HepG2 (cell line): ENCODE measurements around the gene GUCY2D. TPM values are rescaled to one million over a fixed set of nuclear protein-coding genes. Genes with fewer than 3 reads are reported as not detected.

Experiments
- ATAC-seq: fragments of 200-7000 bp; cut with Tn5 transposase; 3 replicates; pipeline ENCODE4 v1.9.1; 2020; ENCODE audit warnings: mild to moderate bottlenecking, moderate library complexity
- BruUV-seq: library from RNA; stranded (reverse); fragments of 400-500 nt; replicated peaks from 2 replicates; lab custom pipeline; 2021; lab: Mats Ljungman, UMichigan
- CTCF ChIA-PET: fragments of 300-600 bp; formaldehyde crosslinking; extraction: SDS; loops from one replicate; lab custom pipeline; 2021; ENCODE audit warnings: low total read pairs, inconsistent platforms, low intra/inter-chr PET ratio; lab: Yijun Ruan, JAX
- POLR2A ChIA-PET: fragments of 350-600 bp; sonication (Branson Sonifier 250); formaldehyde crosslinking; loops from one replicate; lab custom pipeline; 2020; ENCODE audit warnings: antibody characterized with exemption, inconsistent platforms; lab: Yijun Ruan, JAX
- DNase-seq: peaks from one replicate; pipeline ENCODE4 v3.0.0-alpha.2; 2015; ENCODE audit warnings: low spot score
- FAIRE-seq: peaks from 3 replicates; lab custom pipeline; 2011; peaks lifted over from hg19 to GRCh38; lab: Jason Lieb, UNC
- H2AFZ ChIP-seq: one replicate; pipeline ENCODE4 v1.6.1; 2011; ENCODE audit warnings: low read length, inconsistent platforms
- H3K27ac ChIP-seq: fragments of 300-600 bp; 3 replicates; pipeline ENCODE4 v1.8.0; 2011; ENCODE audit warnings: mixed run types, mild to moderate bottlenecking, mixed read lengths, low read length, inconsistent platforms; ENCODE audit not compliant: insufficient read depth; ENCODE audit errors: extremely low read length
- H3K27me3 ChIP-seq, 2 experiments: fragments of 200-600 bp in 1 of 2; 2 replicates in 1 of 2; 3 replicates in 1 of 2; pipeline versions ENCODE4 v1.6.0 to v1.8.0; 2011; ENCODE audit warnings: low read length in 2 of 2, mild to moderate bottlenecking in 2 of 2, moderate library complexity in 2 of 2, inconsistent platforms in 1 of 2; ENCODE audit not compliant: insufficient read depth in 2 of 2, control insufficient read depth in 1 of 2
- H3K36me3 ChIP-seq, 2 experiments: fragments of 200-600 bp in 1 of 2; replicated peaks in 1 of 2; 2 replicates in 1 of 2; 3 replicates in 1 of 2; pipeline versions ENCODE4 v1.5.1 to v1.8.0; 2011; ENCODE audit warnings: low read length in 2 of 2, inconsistent platforms in 1 of 2; ENCODE audit not compliant: insufficient read depth in 2 of 2, control insufficient read depth in 1 of 2
- H3K4me1 ChIP-seq: 2 replicates; pipeline ENCODE4 v1.5.1; 2012; ENCODE audit warnings: low read length, inconsistent platforms; ENCODE audit not compliant: insufficient read depth
- H3K4me2 ChIP-seq: 2 replicates; pipeline ENCODE4 v1.6.0; 2011; ENCODE audit warnings: low read depth, low read length, inconsistent platforms
- H3K4me3 ChIP-seq, 3 experiments: fragments of 200-600 bp in 1 of 3; sonication (generic), shearing (Covaris generic) in 1 of 3; replicated peaks in 1 of 3; 2 replicates each; pipeline ENCODE4 v1.5.1; 2011 to 2016; ENCODE audit warnings: low read length in 3 of 3, inconsistent platforms in 2 of 3, low read depth in 2 of 3, mild to moderate bottlenecking in 2 of 3, control low read depth in 1 of 3, mixed read lengths in 1 of 3; ENCODE audit not compliant: insufficient read depth in 1 of 3
- H3K79me2 ChIP-seq: one replicate; pipeline ENCODE4 v1.6.1; 2011; ENCODE audit warnings: low read length, inconsistent platforms; ENCODE audit not compliant: insufficient read depth
- H3K9ac ChIP-seq: 2 replicates; pipeline ENCODE4 v1.6.0; 2011; ENCODE audit warnings: mild to moderate bottlenecking, low read depth, low read length, inconsistent platforms; ENCODE audit not compliant: insufficient read depth
- H3K9me3 ChIP-seq: 2 replicates; pipeline ENCODE4 v1.5.1; 2012; ENCODE audit warnings: mild to moderate bottlenecking, low read length
- H4K20me1 ChIP-seq: 2 replicates; pipeline ENCODE4 v1.6.0; 2011; ENCODE audit warnings: inconsistent platforms, mild to moderate bottlenecking, low read length, moderate library complexity; ENCODE audit not compliant: insufficient read depth
- MTF1 ChIP-seq: sonication (generic); formaldehyde crosslinking; IDR thresholded peaks from 2 replicates; pipeline ENCODE4 v1.5.0; 2020; ENCODE audit warnings: missing genetic modification reagents
- POLR2A ChIP-seq, 2 experiments: IDR thresholded peaks; 2 replicates each; pipeline ENCODE4 v1.6.1; 2011; ENCODE audit warnings: low read depth in 2 of 2, low read length in 2 of 2, mild to moderate bottlenecking in 1 of 2, moderate library complexity in 1 of 2; ENCODE audit not compliant: insufficient read depth in 1 of 2
- WGBS: methylation state at CpG from one replicate; pipeline ENCODE4 v1.1.6; 2017; ENCODE audit warnings: low lambda C conversion rate; 5-methylcytosine and 5-hydroxymethylcytosine counted together
- in situ Hi-C: cut with HindIII; loops from 2 replicates; pipeline ENCODE4 v1.10.0; 2017; ENCODE audit warnings: low pct_unique_long_range_greater_than_20kb; ENCODE audit not compliant: extremely low pct_ligation_motif_present
- intact Hi-C: fragments of 100-400 bp; cut with micrococcal nuclease; formaldehyde crosslinking; loops from one replicate; pipeline ENCODE4 v1.10.0; 2022; ENCODE audit not compliant: unreplicated experiment
- polyA plus RNA-seq, 8 experiments: library from polyadenylated mRNA; depleted of rRNA in 3 of 8; stranded (reverse) in 7 of 8; unstranded in 1 of 8; fragments of >200 nt; fragmentation: Illumina TruSeq in 4 of 8; extraction: Trizol in 4 of 8; gene quantifications; 2 replicates each; pipeline versions ENCODE4 v1.2.1 to v1.2.3, GENCODE V29; 2011 to 2016; ENCODE audit warnings: low read depth in 4 of 8, missing spikeins in 1 of 8, mixed read lengths in 1 of 8; ENCODE audit not compliant: insufficient read depth in 1 of 8
- total RNA-seq, 5 experiments: library from RNA; depleted of rRNA; stranded (reverse); fragments of >200 nt; fragmentation: Illumina TruSeq; extraction: Trizol; gene quantifications; 2 replicates each; pipeline ENCODE4 v1.2.3, GENCODE V29; 2016; ENCODE audit warnings: low read depth in 1 of 5
- TF ChIP-seq, protein P1 (sequence below): sonication (generic); formaldehyde crosslinking; IDR thresholded peaks from 2 replicates; pipeline ENCODE4 v1.5.0; 2020; ENCODE audit warnings: missing genetic modification reagents, mild to moderate bottlenecking, borderline replicate concordance
- TF ChIP-seq, protein P2 (sequence below): sonication (generic); formaldehyde crosslinking; IDR thresholded peaks from 2 replicates; pipeline ENCODE4 v1.8.0; 2022; ENCODE audit warnings: missing genetic modification reagents, mild to moderate bottlenecking, moderate library complexity, borderline replicate concordance

GUCY2D gene
- total and polyA plus RNA-seq, 2 of the 13 experiments (the other 11 are each of a cell fraction or from before 2014, with no cell fraction given): not detected

DNA sequence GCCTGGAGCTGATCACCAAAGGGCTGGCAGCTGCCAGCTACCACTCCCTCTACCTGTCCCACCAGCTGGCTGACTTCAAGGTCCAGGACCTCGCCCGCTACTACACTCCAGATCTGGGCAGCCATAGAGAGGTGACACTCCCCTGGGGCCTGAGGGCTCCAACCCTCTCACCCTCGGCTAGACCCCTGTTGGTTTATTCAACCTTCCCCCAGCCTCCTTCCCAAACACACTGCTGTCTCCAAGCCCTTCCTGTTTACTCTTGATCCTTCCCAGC, 67.1 kb downstream of the GUCY2D start:
- intact Hi-C loops (no loop called here), in situ Hi-C loops (no loop called here)
- no peak overlapping the region for H3K27ac ChIP-seq
- TF ChIP-seq POLR2A (IDR thresholded peaks at IDR 0.05; ENCODE audit: insufficient read depth in 1 of 2, low read depth in 2 of 2, low read length in 2 of 2) (0 out of 4 replicates have a peak, but pooled peaks of 1 of the 2 experiments have one; percentile 17), MTF1 (CRISPR knock-in tag) (no peak)
- TF ChIP-seq, protein P1, sequence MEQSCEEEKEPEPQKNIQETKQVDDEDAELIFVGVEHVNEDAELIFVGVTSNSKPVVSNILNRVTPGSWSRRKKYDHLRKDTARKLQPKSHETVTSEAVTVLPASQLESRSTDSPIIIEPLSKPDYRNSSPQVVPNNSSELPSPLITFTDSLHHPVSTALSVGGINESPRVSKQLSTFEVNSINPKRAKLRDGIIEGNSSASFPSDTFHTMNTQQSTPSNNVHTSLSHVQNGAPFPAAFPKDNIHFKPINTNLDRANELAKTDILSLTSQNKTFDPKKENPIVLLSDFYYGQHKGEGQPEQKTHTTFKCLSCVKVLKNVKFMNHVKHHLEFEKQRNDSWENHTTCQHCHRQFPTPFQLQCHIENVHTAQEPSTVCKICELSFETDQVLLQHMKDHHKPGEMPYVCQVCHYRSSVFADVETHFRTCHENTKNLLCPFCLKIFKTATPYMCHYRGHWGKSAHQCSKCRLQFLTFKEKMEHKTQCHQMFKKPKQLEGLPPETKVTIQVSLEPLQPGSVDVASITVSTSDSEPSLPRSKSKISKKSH (CRISPR knock-in tag): no peak
- TF ChIP-seq, protein P2, sequence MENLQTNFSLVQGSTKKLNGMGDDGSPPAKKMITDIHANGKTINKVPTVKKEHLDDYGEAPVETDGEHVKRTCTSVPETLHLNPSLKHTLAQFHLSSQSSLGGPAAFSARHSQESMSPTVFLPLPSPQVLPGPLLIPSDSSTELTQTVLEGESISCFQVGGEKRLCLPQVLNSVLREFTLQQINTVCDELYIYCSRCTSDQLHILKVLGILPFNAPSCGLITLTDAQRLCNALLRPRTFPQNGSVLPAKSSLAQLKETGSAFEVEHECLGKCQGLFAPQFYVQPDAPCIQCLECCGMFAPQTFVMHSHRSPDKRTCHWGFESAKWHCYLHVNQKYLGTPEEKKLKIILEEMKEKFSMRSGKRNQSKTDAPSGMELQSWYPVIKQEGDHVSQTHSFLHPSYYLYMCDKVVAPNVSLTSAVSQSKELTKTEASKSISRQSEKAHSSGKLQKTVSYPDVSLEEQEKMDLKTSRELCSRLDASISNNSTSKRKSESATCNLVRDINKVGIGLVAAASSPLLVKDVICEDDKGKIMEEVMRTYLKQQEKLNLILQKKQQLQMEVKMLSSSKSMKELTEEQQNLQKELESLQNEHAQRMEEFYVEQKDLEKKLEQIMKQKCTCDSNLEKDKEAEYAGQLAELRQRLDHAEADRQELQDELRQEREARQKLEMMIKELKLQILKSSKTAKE: 0 out of 2 replicates have a peak, but pooled peaks have one; percentile 2
- no peak overlapping the region for H3K4me2 ChIP-seq
- H3K36me3 ChIP-seq: no peaks in the 10 kb centered on the region
- BruUV-seq: no TSS peak
- peaks cover 25 to 67% of the 10 kb centered on the region in 2 experiments for H3K27me3 ChIP-seq
- no peaks in the 10 kb centered on the region for H3K79me2 ChIP-seq
- ChIA-PET POLR2A (interaction anchor here (0.8 to 2.2 kb wide), 2 partner anchors 10 to 13 kb away, joined by 3 to 7 read pairs; no protein-coding TSS in a partner anchor), CTCF (no interaction called here)
- 28% methylated on average over 3 of the region's 3 CpGs for WGBS
- H3K9ac ChIP-seq: no peak overlapping the region
- FAIRE-seq: no peak
- H2AFZ ChIP-seq: no peak overlapping the region
- no peak for ATAC-seq
- peaks cover 24% of the 10 kb centered on the region for H4K20me1 ChIP-seq
- H3K9me3 ChIP-seq: no peaks in the 10 kb centered on the region
- no peak overlapping the region for H3K4me3 ChIP-seq
- no peaks in the 10 kb centered on the region; the same call in 1 of the 2 replicates for H3K4me1 ChIP-seq
- no peak for DNase-seq

Other genes with a start within 250 kb of the GUCY2D start
- 2.1 and 2.2 TPM in 2 replicates for gene KDM6B, start 168.4 kb upstream of the GUCY2D start, total RNA-seq (2016; rRNA removed; fragmentation: Illumina TruSeq; extraction: Trizol)
- gene KDM6B, start 168.4 kb upstream of the GUCY2D start, polyA plus RNA-seq (2011; rRNA removed): 1.3 and 1.9 TPM in 2 replicates
- gene TMEM88, start 147.5 kb upstream of the GUCY2D start, total RNA-seq (2016; rRNA removed; fragmentation: Illumina TruSeq; extraction: Trizol): 0.31 TPM in 1 of 2 replicates, not detected in the other
- 0.66 and 0.84 TPM in 2 replicates for gene TMEM88, start 147.5 kb upstream of the GUCY2D start, polyA plus RNA-seq (2011; rRNA removed)
- 91.6 and 105 TPM in 2 replicates for gene NAA38, start 145.1 kb upstream of the GUCY2D start, total RNA-seq (2016; rRNA removed; fragmentation: Illumina TruSeq; extraction: Trizol)
- 43.9 and 46.9 TPM in 2 replicates for gene NAA38, start 145.1 kb upstream of the GUCY2D start, polyA plus RNA-seq (2011; rRNA removed)
- 17.0 and 21.4 TPM in 2 replicates for gene CYB5D1, start 144.6 kb upstream of the GUCY2D start, total RNA-seq (2016; rRNA removed; fragmentation: Illumina TruSeq; extraction: Trizol)
- gene CYB5D1, start 144.6 kb upstream of the GUCY2D start, polyA plus RNA-seq (2011; rRNA removed): 7.9 and 8.9 TPM in 2 replicates
- gene CHD3, start 113.8 kb upstream of the GUCY2D start, total RNA-seq (2016; rRNA removed; fragmentation: Illumina TruSeq; extraction: Trizol): 3.3 and 3.7 TPM in 2 replicates
- gene CHD3, start 113.8 kb upstream of the GUCY2D start, polyA plus RNA-seq (2011; rRNA removed): 2.7 and 3.3 TPM in 2 replicates
- gene RNF227, start 86.3 kb upstream of the GUCY2D start, total RNA-seq (2016; rRNA removed; fragmentation: Illumina TruSeq; extraction: Trizol): 0.20 and 0.38 TPM in 2 replicates
- 0.79 and 0.94 TPM in 2 replicates for gene RNF227, start 86.3 kb upstream of the GUCY2D start, polyA plus RNA-seq (2011; rRNA removed)
- gene KCNAB3, start 72.8 kb upstream of the GUCY2D start, total RNA-seq (2016; rRNA removed; fragmentation: Illumina TruSeq; extraction: Trizol): 0.29 TPM in 1 of 2 replicates, not detected in the other
- 0.88 and 0.95 TPM in 2 replicates for gene KCNAB3, start 72.8 kb upstream of the GUCY2D start, polyA plus RNA-seq (2011; rRNA removed)
- 28.1 and 36.9 TPM in 2 replicates for gene TRAPPC1, start 70.7 kb upstream of the GUCY2D start, total RNA-seq (2016; rRNA removed; fragmentation: Illumina TruSeq; extraction: Trizol)
- 44.9 and 46.7 TPM in 2 replicates for gene TRAPPC1, start 70.7 kb upstream of the GUCY2D start, polyA plus RNA-seq (2011; rRNA removed)
- 13.3 and 24.1 TPM in 2 replicates for gene CNTROB, start 70.4 kb upstream of the GUCY2D start, total RNA-seq (2016; rRNA removed; fragmentation: Illumina TruSeq; extraction: Trizol)
- 21.2 and 24.3 TPM in 2 replicates for gene CNTROB, start 70.4 kb upstream of the GUCY2D start, polyA plus RNA-seq (2011; rRNA removed)
- gene ALOX15B, start 36.4 kb downstream of the GUCY2D start, total RNA-seq (2016; rRNA removed; fragmentation: Illumina TruSeq; extraction: Trizol): not detected in 2 replicates
- gene ALOX15B, start 36.4 kb downstream of the GUCY2D start, polyA plus RNA-seq (2011; rRNA removed): not detected in 2 replicates
- not detected in 2 replicates for gene ALOX12B, start 85.1 kb downstream of the GUCY2D start, total RNA-seq (2016; rRNA removed; fragmentation: Illumina TruSeq; extraction: Trizol)
- 0.13 TPM in 1 of 2 replicates, not detected in the other for gene ALOX12B, start 85.1 kb downstream of the GUCY2D start, polyA plus RNA-seq (2011; rRNA removed)
- not detected in 2 replicates for gene ALOXE3, start 115.9 kb downstream of the GUCY2D start, total RNA-seq (2016; rRNA removed; fragmentation: Illumina TruSeq; extraction: Trizol)
- gene ALOXE3, start 115.9 kb downstream of the GUCY2D start, polyA plus RNA-seq (2011; rRNA removed): 0.07 TPM in 1 of 2 replicates, not detected in the other
- not detected in 2 replicates for gene HES7, start 121.5 kb downstream of the GUCY2D start, total RNA-seq (2016; rRNA removed; fragmentation: Illumina TruSeq; extraction: Trizol)
- not detected in 2 replicates for gene HES7, start 121.5 kb downstream of the GUCY2D start, polyA plus RNA-seq (2011; rRNA removed)
- 2.6 and 5.5 TPM in 2 replicates for gene PER1, start 149.8 kb downstream of the GUCY2D start, total RNA-seq (2016; rRNA removed; fragmentation: Illumina TruSeq; extraction: Trizol)
- gene PER1, start 149.8 kb downstream of the GUCY2D start, polyA plus RNA-seq (2011; rRNA removed): 3.6 and 5.2 TPM in 2 replicates
- gene VAMP2, start 160.3 kb downstream of the GUCY2D start, total RNA-seq (2016; rRNA removed; fragmentation: Illumina TruSeq; extraction: Trizol): 2.0 and 3.9 TPM in 2 replicates
- 17.2 and 19.6 TPM in 2 replicates for gene VAMP2, start 160.3 kb downstream of the GUCY2D start, polyA plus RNA-seq (2011; rRNA removed)
- 3.8 and 15.3 TPM in 2 replicates for gene TMEM107, start 173.8 kb downstream of the GUCY2D start, total RNA-seq (2016; rRNA removed; fragmentation: Illumina TruSeq; extraction: Trizol)
- 4.5 and 7.2 TPM in 2 replicates for gene TMEM107, start 173.8 kb downstream of the GUCY2D start, polyA plus RNA-seq (2011; rRNA removed)
- gene BORCS6, start 187.6 kb downstream of the GUCY2D start, total RNA-seq (2016; rRNA removed; fragmentation: Illumina TruSeq; extraction: Trizol): 5.1 and 5.3 TPM in 2 replicates
- gene BORCS6, start 187.6 kb downstream of the GUCY2D start, polyA plus RNA-seq (2011; rRNA removed): 2.0 and 3.2 TPM in 2 replicates
- 67.7 and 75.3 TPM in 2 replicates for gene AURKB, start 208.0 kb downstream of the GUCY2D start, total RNA-seq (2016; rRNA removed; fragmentation: Illumina TruSeq; extraction: Trizol)
- gene AURKB, start 208.0 kb downstream of the GUCY2D start, polyA plus RNA-seq (2011; rRNA removed): 21.8 and 29.5 TPM in 2 replicates
- gene CTC1, start 245.4 kb downstream of the GUCY2D start, total RNA-seq (2016; rRNA removed; fragmentation: Illumina TruSeq; extraction: Trizol): 5.4 and 7.2 TPM in 2 replicates
- 18.9 and 22.0 TPM in 2 replicates for gene CTC1, start 245.4 kb downstream of the GUCY2D start, polyA plus RNA-seq (2011; rRNA removed)
- 42.8 and 58.2 TPM in 2 replicates for gene PFAS, start 246.7 kb downstream of the GUCY2D start, total RNA-seq (2016; rRNA removed; fragmentation: Illumina TruSeq; extraction: Trizol)
- gene PFAS, start 246.7 kb downstream of the GUCY2D start, polyA plus RNA-seq (2011; rRNA removed): 45.7 and 49.4 TPM in 2 replicates